Measurements from ENCODE around the gene RAP1GAP.

The RAP1GAP gene

GRCh38 chr1:21648352-21648730, 20.8 kb downstream of the RAP1GAP start:
- H3K36me3 Mint-ChIP-seq (ENCODE audit: low read depth) = no peaks in the 10 kb centered on the region
- H3K4me3 Mint-ChIP-seq = no peak overlapping the region
- no peak overlapping the region for H3K27ac Mint-ChIP-seq
- H3K27me3 Mint-ChIP-seq = peaks cover 46% of the 10 kb centered on the region
- DNase-seq (no peak), ATAC-seq (no peak)
- H3K4me1 Mint-ChIP-seq = peaks cover 11% of the 10 kb centered on the region
- H3K9me3 Mint-ChIP-seq = no peaks in the 10 kb centered on the region

- Mint-ChIP-seq H3K9me3 (no peaks in the 10 kb centered on the region), H3K27me3 (peaks cover 47% of the 10 kb centered on the region), H3K36me3 (ENCODE audit: low read depth) (no peaks in the 10 kb centered on the region), H3K4me1 (peaks cover 11% of the 10 kb centered on the region), H3K4me3 (no peak overlapping the region), H3K27ac (no peak overlapping the region)
- ATAC-seq = no peak
- peak; percentile 60 for DNase-seq
Observed at GRCh38 chr1:21647431-21648351, 21.5 kb downstream of the RAP1GAP start.

GRCh38 chr1:21645550-21645949, 23.6 kb downstream of the RAP1GAP start:
- H3K4me1 Mint-ChIP-seq = peaks cover 1% of the 10 kb centered on the region
- H3K27ac Mint-ChIP-seq = no peak overlapping the region
- H3K4me3 Mint-ChIP-seq = no peak overlapping the region
- DNase-seq (no peak), ATAC-seq (no peak)
- H3K9me3 Mint-ChIP-seq = no peaks in the 10 kb centered on the region
- no peaks in the 10 kb centered on the region for H3K36me3 Mint-ChIP-seq (ENCODE audit: low read depth)
- H3K27me3 Mint-ChIP-seq = peaks cover 45% of the 10 kb centered on the region

- no peaks in the 10 kb centered on the region for H3K36me3 Mint-ChIP-seq (ENCODE audit: low read depth)
- H3K27ac Mint-ChIP-seq = no peak overlapping the region
- peaks cover 49% of the 10 kb centered on the region for H3K27me3 Mint-ChIP-seq
- H3K4me3 Mint-ChIP-seq = no peak overlapping the region
- no peaks in the 10 kb centered on the region for H3K4me1 Mint-ChIP-seq
- no peak for ATAC-seq
- H3K9me3 Mint-ChIP-seq = no peaks in the 10 kb centered on the region
- DNase-seq = no peak
Observed at GRCh38 chr1:21644906-21645305, 24.3 kb downstream of the RAP1GAP start.

- Mint-ChIP-seq H3K9me3 (no peaks in the 10 kb centered on the region), H3K4me1 (no peaks in the 10 kb centered on the region), H3K27ac (no peak overlapping the region), H3K4me3 (no peak overlapping the region), H3K27me3 (peaks cover 44% of the 10 kb centered on the region), H3K36me3 (ENCODE audit: low read depth) (no peaks in the 10 kb centered on the region)
- ATAC-seq (no peak), DNase-seq (no peak)
Observed at GRCh38 chr1:21644348-21644747, 24.8 kb downstream of the RAP1GAP start.

GRCh38 chr1:21643624-21644023, 25.5 kb downstream of the RAP1GAP start:
- no peak for ATAC-seq
- no peak for DNase-seq
- no peaks in the 10 kb centered on the region for H3K9me3 Mint-ChIP-seq
- no peak overlapping the region for H3K27ac Mint-ChIP-seq
- no peak overlapping the region for H3K4me3 Mint-ChIP-seq
- peaks cover 39% of the 10 kb centered on the region for H3K27me3 Mint-ChIP-seq
- H3K36me3 Mint-ChIP-seq (ENCODE audit: low read depth) = no peaks in the 10 kb centered on the region
- H3K4me1 Mint-ChIP-seq = peaks cover 5% of the 10 kb centered on the region

GRCh38 chr1:21641967-21642739, 27.0 kb downstream of the RAP1GAP start:
- H3K27me3 Mint-ChIP-seq = peaks cover 35% of the 10 kb centered on the region
- DNase-seq (no peak), ATAC-seq (no peak)
- peaks cover 13% of the 10 kb centered on the region for H3K4me1 Mint-ChIP-seq
- H3K36me3 Mint-ChIP-seq (ENCODE audit: low read depth) = no peaks in the 10 kb centered on the region
- H3K27ac Mint-ChIP-seq = no peak overlapping the region
- H3K4me3 Mint-ChIP-seq = no peak overlapping the region
- H3K9me3 Mint-ChIP-seq = no peaks in the 10 kb centered on the region

- Mint-ChIP-seq H3K9me3 (no peaks in the 10 kb centered on the region), H3K27ac (no peak overlapping the region), H3K4me1 (peaks cover 13% of the 10 kb centered on the region), H3K4me3 (no peak overlapping the region), H3K36me3 (ENCODE audit: low read depth) (no peaks in the 10 kb centered on the region), H3K27me3 (peaks cover 30% of the 10 kb centered on the region)
- no peak for DNase-seq
- no peak for ATAC-seq
Observed at GRCh38 chr1:21641537-21641936, 27.6 kb downstream of the RAP1GAP start.

GRCh38 chr1:21641076-21641475, 28.1 kb downstream of the RAP1GAP start:
- Mint-ChIP-seq H3K4me3 (no peak overlapping the region), H3K9me3 (no peaks in the 10 kb centered on the region), H3K27ac (no peak overlapping the region), H3K36me3 (ENCODE audit: low read depth) (no peaks in the 10 kb centered on the region), H3K4me1 (peaks cover 13% of the 10 kb centered on the region), H3K27me3 (peaks cover 25% of the 10 kb centered on the region)
- no peak for ATAC-seq
- no peak for DNase-seq

- DNase-seq (no peak), ATAC-seq (no peak)
- no peak overlapping the region for H3K4me3 Mint-ChIP-seq
- peaks cover 13% of the 10 kb centered on the region for H3K4me1 Mint-ChIP-seq
- H3K36me3 Mint-ChIP-seq (ENCODE audit: low read depth) = no peaks in the 10 kb centered on the region
- no peak overlapping the region for H3K27ac Mint-ChIP-seq
- H3K9me3 Mint-ChIP-seq = no peaks in the 10 kb centered on the region
- H3K27me3 Mint-ChIP-seq = peaks cover 21% of the 10 kb centered on the region
Observed at GRCh38 chr1:21640653-21641052, 28.5 kb downstream of the RAP1GAP start.

- H3K36me3 Mint-ChIP-seq (ENCODE audit: low read depth) = no peaks in the 10 kb centered on the region
- no peaks in the 10 kb centered on the region for H3K9me3 Mint-ChIP-seq
- H3K4me3 Mint-ChIP-seq = no peak overlapping the region
- H3K4me1 Mint-ChIP-seq = peaks cover 13% of the 10 kb centered on the region
- ATAC-seq = no peak
- H3K27ac Mint-ChIP-seq = no peak overlapping the region
- H3K27me3 Mint-ChIP-seq = peaks cover 20% of the 10 kb centered on the region
- no peak for DNase-seq
Observed at GRCh38 chr1:21639594-21640041, 29.5 kb downstream of the RAP1GAP start.

GRCh38 chr1:21638531-21639341, 30.4 kb downstream of the RAP1GAP start:
- no peaks in the 10 kb centered on the region for H3K36me3 Mint-ChIP-seq (ENCODE audit: low read depth)
- no peak overlapping the region for H3K27ac Mint-ChIP-seq
- no peak overlapping the region for H3K4me3 Mint-ChIP-seq
- H3K27me3 Mint-ChIP-seq = peaks cover 19% of the 10 kb centered on the region
- H3K4me1 Mint-ChIP-seq = peaks cover 13% of the 10 kb centered on the region
- ATAC-seq = peak; percentile 71
- no peaks in the 10 kb centered on the region for H3K9me3 Mint-ChIP-seq
- DNase-seq = peak; percentile 27

- peaks cover 13% of the 10 kb centered on the region for H3K27me3 Mint-ChIP-seq
Observed at GRCh38 chr1:21637514-21637913, 31.6 kb downstream of the RAP1GAP start.

GRCh38 chr1:21636029-21636428, 33.1 kb downstream of the RAP1GAP start:
- Mint-ChIP-seq H3K36me3 (ENCODE audit: low read depth) (no peaks in the 10 kb centered on the region), H3K4me1 (peaks cover 13% of the 10 kb centered on the region), H3K4me3 (no peak overlapping the region), H3K9me3 (no peaks in the 10 kb centered on the region), H3K27ac (no peak overlapping the region), H3K27me3 (peaks cover 7% of the 10 kb centered on the region)
- DNase-seq = no peak
- ATAC-seq = no peak

More at GRCh38 chr1:21637514-21637913, 31.6 kb downstream of the RAP1GAP start:
- ATAC-seq = no peak
- H3K4me3 Mint-ChIP-seq = no peak overlapping the region
- H3K27ac Mint-ChIP-seq = no peak overlapping the region
- H3K9me3 Mint-ChIP-seq = no peaks in the 10 kb centered on the region
- no peak for DNase-seq
- H3K4me1 Mint-ChIP-seq = peaks cover 13% of the 10 kb centered on the region
- no peaks in the 10 kb centered on the region for H3K36me3 Mint-ChIP-seq (ENCODE audit: low read depth)
